HG02943 (cell line): ENCODE data around the gene MRC2.
"Not testable (repeated sequence)": the region's sequence is repeated elsewhere in the genome, so short reads cannot be mapped to it uniquely, and the experiment has no call there.

Source experiments
- ATAC-seq: cut with Tn5 transposase; IDR thresholded peaks from one replicate; pipeline ENCODE4 v1.9.1; 2021; ENCODE audit warnings: mild to moderate bottlenecking, low read depth, moderate library complexity; ENCODE audit not compliant: unreplicated experiment

The MRC2 gene

GRCh38 chr17:62613095-62613494 is 14.4 kb upstream of the MRC2 start:
- ATAC-seq = not testable (repeated sequence)

GRCh38 chr17:62614142-62614541 is 13.3 kb upstream of the MRC2 start:
- ATAC-seq = no peak

- no peak for ATAC-seq
These were observed 12.0 kb upstream of the MRC2 start for GRCh38 chr17:62615503-62615902.

GRCh38 chr17:62616993-62617893 is 10.2 kb upstream of the MRC2 start:
- no peak for ATAC-seq

- ATAC-seq = no peak
These were observed 9.5 kb upstream of the MRC2 start for GRCh38 chr17:62617894-62618472.

GRCh38 chr17:62618647-62619416 is 8.6 kb upstream of the MRC2 start:
- no peak for ATAC-seq

GRCh38 chr17:62619417-62620155 is 7.9 kb upstream of the MRC2 start:
- no peak for ATAC-seq

- no peak for ATAC-seq
These were observed 6.2 kb upstream of the MRC2 start for GRCh38 chr17:62621223-62621622.

- no peak for ATAC-seq
These were observed 2.1 kb upstream of the MRC2 start for GRCh38 chr17:62625184-62625869.

- no peak for ATAC-seq
These were observed 1.6 kb upstream of the MRC2 start for GRCh38 chr17:62625870-62626200.

GRCh38 chr17:62626719-62627218 is 701 bp upstream of the MRC2 start:
- ATAC-seq = no peak

GRCh38 chr17:62627904-62628633 is 599 bp downstream of the MRC2 start:
- ATAC-seq = no peak

- ATAC-seq = no peak
These were observed 1.5 kb downstream of the MRC2 start for GRCh38 chr17:62628831-62629555.

GRCh38 chr17:62629556-62630364 is 2.3 kb downstream of the MRC2 start:
- no peak for ATAC-seq

- no peak for ATAC-seq
These were observed 3.1 kb downstream of the MRC2 start for GRCh38 chr17:62630365-62631085.

GRCh38 chr17:62631086-62631935 is 3.8 kb downstream of the MRC2 start:
- ATAC-seq = no peak
